IMR-90 (cell line): Measurements from ENCODE around the gene ANKRD22.

Experiments
- CEBPB ChIP-seq: IDR thresholded peaks from 2 replicates; pipeline ENCODE4 v1.6.1; 2012; ENCODE audit warnings: low read depth, low read length, improper control_type of control experiment
- CTCF ChIP-seq: conservative IDR thresholded peaks from 2 replicates; pipeline ENCODE4 v1.5.1; 2012; ENCODE audit warnings: mild to moderate bottlenecking, low read depth, low read length, improper control_type of control experiment
- RCOR1 ChIP-seq: IDR thresholded peaks from 2 replicates; pipeline ENCODE4 v1.6.1; 2012; ENCODE audit warnings: mild to moderate bottlenecking, low read length, improper control_type of control experiment; ENCODE audit not compliant: insufficient replicate concordance
- USF2 ChIP-seq: fragments of 150-350 bp; IDR thresholded peaks from 2 replicates; pipeline ENCODE4 v1.6.1; 2017; ENCODE audit warnings: mild to moderate bottlenecking, antibody characterized with exemption, low read length, low read depth

DNA sequence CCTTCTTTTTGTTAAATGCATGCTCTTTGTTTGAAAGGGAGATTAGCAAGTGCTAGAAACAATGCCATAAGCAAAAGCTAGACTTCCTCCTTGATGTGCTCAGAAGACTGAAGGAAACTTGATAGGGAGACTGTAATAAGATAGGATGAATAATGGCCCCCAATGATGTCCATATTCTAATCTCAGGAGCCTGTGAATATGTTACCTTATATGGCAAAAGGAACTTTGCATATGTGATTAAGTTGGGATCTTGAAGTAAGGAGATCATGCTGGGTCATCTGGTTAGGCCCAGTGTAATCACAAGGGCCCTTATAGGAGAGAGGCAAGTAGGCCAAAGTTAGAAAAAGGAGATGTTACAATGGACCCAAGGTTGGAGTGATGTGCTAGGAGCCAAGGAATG is 62.7 kb downstream of the ANKRD22 start:
- TF ChIP-seq CTCF (no peak), USF2 (no peak), RCOR1 (no peak), CEBPB (no peak)
